Measurements from ENCODE around the gene MIPOL1.
"Not testable (repeated sequence)": the region's sequence is repeated elsewhere in the genome, so short reads cannot be mapped to it uniquely, and the experiment has no call there.

The MIPOL1 gene

GRCh38 chr14:37210448-37210847 lies 12.7 kb downstream of the MIPOL1 start:
- no peak for DNase-seq (ENCODE audit: low spot score)
- TF ChIP-seq, protein P1, sequence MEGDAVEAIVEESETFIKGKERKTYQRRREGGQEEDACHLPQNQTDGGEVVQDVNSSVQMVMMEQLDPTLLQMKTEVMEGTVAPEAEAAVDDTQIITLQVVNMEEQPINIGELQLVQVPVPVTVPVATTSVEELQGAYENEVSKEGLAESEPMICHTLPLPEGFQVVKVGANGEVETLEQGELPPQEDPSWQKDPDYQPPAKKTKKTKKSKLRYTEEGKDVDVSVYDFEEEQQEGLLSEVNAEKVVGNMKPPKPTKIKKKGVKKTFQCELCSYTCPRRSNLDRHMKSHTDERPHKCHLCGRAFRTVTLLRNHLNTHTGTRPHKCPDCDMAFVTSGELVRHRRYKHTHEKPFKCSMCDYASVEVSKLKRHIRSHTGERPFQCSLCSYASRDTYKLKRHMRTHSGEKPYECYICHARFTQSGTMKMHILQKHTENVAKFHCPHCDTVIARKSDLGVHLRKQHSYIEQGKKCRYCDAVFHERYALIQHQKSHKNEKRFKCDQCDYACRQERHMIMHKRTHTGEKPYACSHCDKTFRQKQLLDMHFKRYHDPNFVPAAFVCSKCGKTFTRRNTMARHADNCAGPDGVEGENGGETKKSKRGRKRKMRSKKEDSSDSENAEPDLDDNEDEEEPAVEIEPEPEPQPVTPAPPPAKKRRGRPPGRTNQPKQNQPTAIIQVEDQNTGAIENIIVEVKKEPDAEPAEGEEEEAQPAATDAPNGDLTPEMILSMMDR (IDR thresholded peaks at IDR 0.05; ENCODE audit: extremely low read depth, insufficient read depth, missing control alignments), result no peak
- in situ Hi-C loops (cut with MboI; ENCODE audit: low pct_unique_long_range_greater_than_20kb, low sequenced_read_pairs, unreplicated experiment), result no loop called here

DNA sequence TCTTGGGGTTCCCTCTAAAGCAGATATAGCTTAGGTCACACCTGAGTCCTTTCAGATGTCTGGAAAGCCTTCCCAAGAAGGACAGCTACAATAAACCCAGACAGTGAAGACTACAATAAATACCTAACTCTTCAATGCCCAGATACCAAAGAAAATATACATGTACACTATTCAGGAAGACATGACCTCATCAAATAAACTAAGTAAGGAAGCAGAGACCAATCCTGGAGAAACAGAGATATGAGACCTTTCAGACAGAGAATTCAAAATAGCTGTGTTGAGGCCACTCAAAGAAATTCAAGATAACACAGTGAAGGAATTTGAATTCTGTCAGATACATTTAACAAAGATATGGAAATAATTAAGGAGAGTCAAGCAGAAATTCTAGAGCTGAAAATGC lies 15.3 kb downstream of the MIPOL1 start:
- TF ChIP-seq, protein P1 (IDR thresholded peaks at IDR 0.05; ENCODE audit: extremely low read depth, insufficient read depth, missing control alignments), result no peak
- DNase-seq (ENCODE audit: low spot score), result no peak
- in situ Hi-C loops (cut with MboI; ENCODE audit: low pct_unique_long_range_greater_than_20kb, low sequenced_read_pairs, unreplicated experiment), result no loop called here

GRCh38 chr14:37215345-37215744 lies 17.6 kb downstream of the MIPOL1 start:
- TF ChIP-seq, protein P1 (IDR thresholded peaks at IDR 0.05; ENCODE audit: extremely low read depth, insufficient read depth, missing control alignments), result no peak
- in situ Hi-C loops (cut with MboI; ENCODE audit: low pct_unique_long_range_greater_than_20kb, low sequenced_read_pairs, unreplicated experiment), result no loop called here
- DNase-seq (ENCODE audit: low spot score), result no peak

- in situ Hi-C loops (cut with MboI; ENCODE audit: low pct_unique_long_range_greater_than_20kb, low sequenced_read_pairs, unreplicated experiment), result no loop called here
- no peak for DNase-seq (ENCODE audit: low spot score)
- TF ChIP-seq, protein P1 (IDR thresholded peaks at IDR 0.05; ENCODE audit: extremely low read depth, insufficient read depth, missing control alignments), result no peak
These were observed 23.3 kb downstream of the MIPOL1 start for GRCh38 chr14:37221073-37221472.

DNA sequence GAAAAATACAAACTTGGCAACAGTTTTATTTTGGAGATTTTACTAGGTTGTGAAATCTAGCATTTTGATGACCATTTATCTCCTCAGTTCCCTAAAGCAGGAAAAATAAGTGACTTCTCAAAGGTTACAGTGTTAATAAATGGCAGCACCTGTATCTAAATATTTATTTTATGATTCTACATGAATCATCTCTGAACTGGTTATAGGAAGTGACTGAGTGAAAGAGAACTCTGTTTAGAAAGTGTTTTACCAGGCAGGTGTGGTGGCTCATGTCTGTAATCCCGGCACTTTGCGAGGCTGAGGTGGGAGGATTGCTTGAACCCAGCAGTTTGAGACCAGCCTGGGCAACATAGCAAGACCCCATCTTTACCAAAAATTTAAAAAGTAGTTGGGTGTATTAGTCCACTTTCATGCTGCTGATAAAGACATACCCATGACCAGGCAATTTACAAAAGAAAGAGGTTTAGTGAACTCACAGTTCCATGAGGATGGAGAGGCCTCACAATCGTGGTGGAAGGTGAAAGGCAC lies 26.3 kb downstream of the MIPOL1 start:
- in situ Hi-C loops (cut with MboI; ENCODE audit: low pct_unique_long_range_greater_than_20kb, low sequenced_read_pairs, unreplicated experiment), result no loop called here
- TF ChIP-seq, protein P1 (IDR thresholded peaks at IDR 0.05; ENCODE audit: extremely low read depth, insufficient read depth, missing control alignments), result no peak
- no peak for DNase-seq (ENCODE audit: low spot score)

DNA sequence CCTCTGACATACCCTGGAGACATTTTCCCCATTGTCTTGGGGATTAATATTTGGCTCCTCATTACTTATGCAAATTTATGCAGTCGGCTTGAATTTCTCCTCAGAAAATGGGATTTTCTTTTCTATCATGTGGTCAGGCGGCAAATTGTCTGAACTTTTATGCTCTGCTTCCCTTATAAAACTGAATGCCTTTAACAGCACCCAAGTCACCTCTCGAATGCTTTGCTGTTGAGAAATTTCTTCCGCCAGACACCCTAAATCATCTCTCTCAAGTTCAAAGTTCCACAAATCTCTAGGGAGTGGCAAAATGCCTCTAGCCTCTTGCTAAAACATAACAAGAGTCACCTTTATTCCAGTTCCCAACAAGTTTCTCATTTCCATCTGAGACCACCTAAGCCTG lies 27.9 kb downstream of the MIPOL1 start:
- not testable (repeated sequence) for DNase-seq (ENCODE audit: low spot score)
- in situ Hi-C loops (cut with MboI; ENCODE audit: low pct_unique_long_range_greater_than_20kb, low sequenced_read_pairs, unreplicated experiment), result loop anchor here (25.0 kb wide), 1 partner anchor 662 kb away; no protein-coding TSS in a partner anchor

DNA sequence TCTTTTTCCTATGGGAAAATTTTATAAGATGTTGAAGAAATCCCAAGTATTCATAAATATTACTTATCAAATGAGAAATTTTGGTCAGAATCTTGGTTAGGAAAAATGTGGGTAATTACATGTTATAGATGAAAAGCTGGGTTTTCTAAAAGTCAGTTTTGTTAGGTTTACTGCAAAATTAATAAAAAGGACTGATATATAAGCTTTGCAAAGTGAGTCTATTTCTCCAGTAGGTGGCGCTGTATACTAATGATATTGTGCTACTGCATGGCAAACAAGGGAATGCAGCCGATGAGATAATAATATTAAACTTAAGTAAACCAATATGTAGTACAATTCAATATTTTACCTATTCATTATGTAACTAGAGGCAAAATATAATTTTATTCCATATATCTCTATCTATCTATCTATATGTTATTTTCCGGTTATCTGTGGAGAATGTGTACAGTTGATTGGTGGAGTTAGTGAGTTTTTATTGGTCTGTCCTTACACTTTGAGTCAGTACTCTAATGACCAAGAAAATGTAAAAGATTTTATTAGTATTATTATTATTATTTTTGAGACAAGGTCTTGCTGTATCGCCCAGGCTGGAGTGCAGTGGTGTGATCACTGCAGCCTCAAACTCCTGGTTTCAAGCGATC lies 32.9 kb downstream of the MIPOL1 start:
- TF ChIP-seq, protein P1 (IDR thresholded peaks at IDR 0.05; ENCODE audit: extremely low read depth, insufficient read depth, missing control alignments), result peak; percentile 72
- in situ Hi-C loops (cut with MboI; ENCODE audit: low pct_unique_long_range_greater_than_20kb, low sequenced_read_pairs, unreplicated experiment), result loop anchor here (25.0 kb wide), 1 partner anchor 657 kb away; no protein-coding TSS in a partner anchor
- peak; percentile 24 for DNase-seq (ENCODE audit: low spot score)

All from GM13977 (cell line).